Left ventricle myocardium inferior (tissue), 1 donor: ENCODE data around the gene NFIB. TPM values are rescaled to one million over a fixed set of nuclear protein-coding genes. Genes with fewer than 3 reads are reported as not detected.

Source experiments
- DNase-seq: peaks from one replicate; pipeline ENCODE4 v3.0.0-alpha.2; 2020
- H3K27ac ChIP-seq: fragments of 200-600 bp; replicated peaks from 2 replicates; pipeline ENCODE4 v1.8.0; 2021
- H3K27me3 ChIP-seq: fragments of 200-600 bp; 2 replicates; pipeline ENCODE4 v1.8.0; 2021; ENCODE audit warnings: low read depth
- H3K36me3 ChIP-seq: fragments of 200-600 bp; 2 replicates; pipeline ENCODE4 v1.8.0; 2021
- H3K4me1 ChIP-seq: fragments of 200-600 bp; 2 replicates; pipeline ENCODE4 v1.8.0; 2021
- H3K4me3 ChIP-seq: fragments of 200-600 bp; 2 replicates; pipeline ENCODE4 v1.8.0; 2021; ENCODE audit warnings: mild to moderate bottlenecking, moderate library complexity
- H3K9me3 ChIP-seq: fragments of 200-600 bp; replicated peaks from 2 replicates; pipeline ENCODE4 v1.8.0; 2021
- CTCF ChIP-seq: fragments of 200-600 bp; IDR thresholded peaks from 2 replicates; pipeline ENCODE4 v1.8.0; 2021; ENCODE audit warnings: antibody characterized with exemption, mild to moderate bottlenecking, borderline replicate concordance
- intact Hi-C: fragments of 100-400 bp; cut with micrococcal nuclease; formaldehyde crosslinking; loops from one replicate; pipeline ENCODE4 v1.11.0; 2022
- total RNA-seq: library from RNA; stranded (reverse); fragmentation: NEBNext Ultra II Directional; extraction: Animal tissue kit (Norgen Biotek cat#: 25700); gene quantifications from one replicate; pipeline ENCODE4 v1.2.1, GENCODE V29; 2021
- donor health status: DM: no; HTN: yes; CAD: no; lungs with severe emphysema.

Gene NFIB
- total RNA-seq, 1 donor from 2014 or later, result 110 TPM

GRCh38 chr9:14033067-14033466 is 280.9 kb downstream of the NFIB start:
- H3K27me3 ChIP-seq, result no peaks in the 10 kb centered on the region
- peaks cover 44% of the 10 kb centered on the region for H3K4me1 ChIP-seq
- H3K9me3 ChIP-seq, result no peaks in the 10 kb centered on the region
- TF ChIP-seq CTCF, result no peak
- intact Hi-C loops, result no loop called here
- H3K36me3 ChIP-seq, result no peaks in the 10 kb centered on the region
- H3K4me3 ChIP-seq, result no peak overlapping the region
- no peak for DNase-seq
- no peak overlapping the region for H3K27ac ChIP-seq
